HepG2 (cell line): Measurements from ENCODE around the gene HDGFL2. TPM values are rescaled to one million over a fixed set of nuclear protein-coding genes. Genes with fewer than 3 reads are reported as not detected.

ENCODE experiments used
- BRD4 ChIP-seq: sonication (generic); formaldehyde crosslinking; IDR thresholded peaks from 2 replicates; pipeline ENCODE4 v1.4.0; 2020; ENCODE audit warnings: missing genetic modification reagents
- E2F5 ChIP-seq: sonication (generic); formaldehyde crosslinking; conservative IDR thresholded peaks from 2 replicates; pipeline ENCODE4 v1.4.0; 2020; ENCODE audit warnings: missing genetic modification reagents
- EHMT2 ChIP-seq: fragments of 200-600 bp; sonication (generic); IDR thresholded peaks from 2 replicates; pipeline ENCODE4 v1.7.0; 2017; ENCODE audit warnings: antibody characterized with exemption, low read depth, low read length, borderline replicate concordance
- FOXM1 ChIP-seq: sonication (generic); formaldehyde crosslinking; IDR thresholded peaks from 2 replicates; pipeline ENCODE4 v1.5.0; 2020; ENCODE audit warnings: missing genetic modification reagents
- GABPB1 ChIP-seq: IDR thresholded peaks from 2 replicates; pipeline ENCODE4 v1.6.1; 2016; ENCODE audit warnings: mild to moderate bottlenecking, missing genetic modification reagents, moderate library complexity, missing compliant biosample characterization
- LCORL ChIP-seq, 2 experiments: fragments of 450-650 bp in 1 of 2; sonication (generic) in 1 of 2; formaldehyde crosslinking in 1 of 2; IDR thresholded peaks; 2 replicates each; pipeline versions ENCODE4 v1.5.0 to v1.6.1; 2017 to 2020; ENCODE audit warnings: antibody characterized with exemption in 1 of 2, missing genetic modification reagents in 1 of 2
- MLXIP ChIP-seq: sonication (generic); formaldehyde crosslinking; IDR thresholded peaks from 2 replicates; pipeline ENCODE4 v1.9.0; 2021; ENCODE audit warnings: missing genetic modification reagents, borderline replicate concordance
- MXD4 ChIP-seq: IDR thresholded peaks from 2 replicates; pipeline ENCODE4 v1.6.1; 2016; ENCODE audit warnings: mild to moderate bottlenecking, missing biosample characterization, missing genetic modification reagents
- PHF5A ChIP-seq: IDR thresholded peaks from one replicate; pipeline ENCODE4 v1.6.1; 2018; ENCODE audit warnings: low read depth, missing genetic modification reagents; ENCODE audit not compliant: unreplicated experiment
- RELA ChIP-seq: sonication (generic); formaldehyde crosslinking; IDR thresholded peaks from 2 replicates; pipeline ENCODE4 v1.4.0; 2020; ENCODE audit warnings: missing genetic modification reagents
- SMAD1 ChIP-seq: sonication (generic); formaldehyde crosslinking; IDR thresholded peaks from 2 replicates; pipeline ENCODE4 v1.4.0; 2020; ENCODE audit warnings: missing genetic modification reagents, low read depth, mild to moderate bottlenecking, borderline replicate concordance
- SMARCC2 ChIP-seq: fragments of 450-650 bp; IDR thresholded peaks from 2 replicates; pipeline ENCODE4 v1.6.1; 2017; ENCODE audit warnings: antibody characterized with exemption, mild to moderate bottlenecking
- SRF ChIP-seq: IDR thresholded peaks from 2 replicates; pipeline ENCODE4 v1.6.1; 2011; ENCODE audit warnings: mild to moderate bottlenecking, low read depth, low read length, moderate library complexity
- TERF1 ChIP-seq: sonication (generic); formaldehyde crosslinking; IDR thresholded peaks from 2 replicates; pipeline ENCODE4 v1.8.0; 2022; ENCODE audit warnings: mild to moderate bottlenecking, missing genetic modification reagents, moderate library complexity
- THAP8 ChIP-seq: sonication (generic); formaldehyde crosslinking; IDR thresholded peaks from 2 replicates; pipeline ENCODE4 v1.5.1; 2020; ENCODE audit warnings: missing genetic modification reagents, mild to moderate bottlenecking, borderline replicate concordance
- ZBTB42 ChIP-seq: sonication (generic); formaldehyde crosslinking; IDR thresholded peaks from 2 replicates; pipeline ENCODE4 v1.5.0; 2020; ENCODE audit warnings: mild to moderate bottlenecking, missing genetic modification reagents
- ZNF337 ChIP-seq: sonication (generic); formaldehyde crosslinking; IDR thresholded peaks from 2 replicates; pipeline ENCODE4 v1.5.1; 2020; ENCODE audit warnings: missing genetic modification reagents, low read depth, mild to moderate bottlenecking, borderline replicate concordance
- ZNF430 ChIP-seq: sonication (generic); formaldehyde crosslinking; IDR thresholded peaks from 2 replicates; pipeline ENCODE4 v1.9.0; 2021; ENCODE audit warnings: mild to moderate bottlenecking, missing genetic modification reagents
- ZNF496 ChIP-seq: sonication (generic); formaldehyde crosslinking; IDR thresholded peaks from 2 replicates; pipeline ENCODE4 v1.8.1; 2023; ENCODE audit warnings: mild to moderate bottlenecking, moderate library complexity, missing genetic modification reagents; ENCODE audit not compliant: insufficient replicate concordance
- ZNF598 ChIP-seq: sonication (generic); formaldehyde crosslinking; IDR thresholded peaks from 2 replicates; pipeline ENCODE4 v1.5.1; 2020; ENCODE audit warnings: mild to moderate bottlenecking, missing genetic modification reagents, borderline replicate concordance
- ZNF839 ChIP-seq: sonication (generic); formaldehyde crosslinking; IDR thresholded peaks from 2 replicates; pipeline ENCODE4 v1.4.0; 2020; ENCODE audit warnings: missing genetic modification reagents, mild to moderate bottlenecking, borderline replicate concordance
- polyA plus RNA-seq, 8 experiments: library from polyadenylated mRNA; depleted of rRNA in 3 of 8; stranded (reverse) in 7 of 8; unstranded in 1 of 8; fragments of >200 nt; fragmentation: Illumina TruSeq in 4 of 8; extraction: Trizol in 4 of 8; gene quantifications; 2 replicates each; pipeline versions ENCODE4 v1.2.1 to v1.2.3, GENCODE V29; 2011 to 2016; ENCODE audit warnings: low read depth in 4 of 8, missing spikeins in 1 of 8, mixed read lengths in 1 of 8; ENCODE audit not compliant: insufficient read depth in 1 of 8
- total RNA-seq, 5 experiments: library from RNA; depleted of rRNA; stranded (reverse); fragments of >200 nt; fragmentation: Illumina TruSeq; extraction: Trizol; gene quantifications; 2 replicates each; pipeline ENCODE4 v1.2.3, GENCODE V29; 2016; ENCODE audit warnings: low read depth in 1 of 5

HDGFL2 gene
- total and polyA plus RNA-seq, 2 of the 13 experiments (the other 11 are each of a cell fraction or from before 2014, with no cell fraction given) = 20.0 to 51.1 TPM

GRCh38 chr19:4521170-4521887 is 49.2 kb downstream of the HDGFL2 start (continued):
- TF ChIP-seq ZBTB42 (CRISPR knock-in tag) (no peak), THAP8 (no peak), E2F5 (CRISPR knock-in tag) (no peak), ZNF337 (CRISPR knock-in tag) (no peak), EHMT2 (no peak), TERF1 (CRISPR knock-in tag) (no peak), MXD4 (no peak), PHF5A (no peak), SRF (no peak), ZNF430 (CRISPR knock-in tag) (no peak; the same call in 1 of the 2 replicates), FOXM1 (no peak), GABPB1 (CRISPR knock-in tag) (peak; percentile 36; the same call in 1 of the 2 replicates), BRD4 (CRISPR knock-in tag) (no peak), RELA (CRISPR knock-in tag) (no peak), MLXIP (CRISPR knock-in tag) (no peak), ZNF496 (no peak), ZNF839 (CRISPR knock-in tag) (no peak), SMARCC2 (no peak), ZNF598 (no peak), SMAD1 (CRISPR knock-in tag) (no peak), LCORL (IDR thresholded peaks at IDR 0.05) (no peak), LCORL (CRISPR knock-in tag; IDR thresholded peaks at IDR 0.05) (peak; percentile 90)
